ENCODE results near the gene DGKG.

Gene DGKG

GRCh38 chr3:186108941-186109865 is 252.8 kb downstream of the DGKG start, which contains the start of gene ETV5:
TSS of gene ETV5 (minus strand) at chr3:186109089. CDS start at chr3:186105868, 3,221 bp downstream.
- peak; percentile 100 for DNase-seq (ENCODE audit: low spot score)

GRCh38 chr3:186108106-186108940 is 253.7 kb downstream of the DGKG start:
- peak; percentile 55 for DNase-seq (ENCODE audit: low spot score)

GRCh38 chr3:186107215-186108105 is 254.6 kb downstream of the DGKG start:
- DNase-seq (ENCODE audit: low spot score) = peak; percentile 58

- no peak for DNase-seq (ENCODE audit: low spot score)
Observed at GRCh38 chr3:186105543-186105942, 256.5 kb downstream of the DGKG start.

- no peak for DNase-seq (ENCODE audit: low spot score)
Observed at GRCh38 chr3:186102687-186103086, 259.3 kb downstream of the DGKG start.

GRCh38 chr3:186100398-186100797 is 261.6 kb downstream of the DGKG start:
- no peak for DNase-seq (ENCODE audit: low spot score)

GRCh38 chr3:186099178-186099577 is 262.9 kb downstream of the DGKG start:
- DNase-seq (ENCODE audit: low spot score) = peak; percentile 64

GRCh38 chr3:186098740-186099139 is 263.3 kb downstream of the DGKG start:
- DNase-seq (ENCODE audit: low spot score) = no peak

- peak; percentile 93 for DNase-seq (ENCODE audit: low spot score)
Observed at GRCh38 chr3:186097663-186098451, 264.2 kb downstream of the DGKG start.

GRCh38 chr3:186097317-186097662 is 264.7 kb downstream of the DGKG start:
- DNase-seq (ENCODE audit: low spot score) = no peak

Data from kidney tubule cell (primary cell).